Activated T-cell treated with anti-CD3 and anti-CD28 coated beads, Interleukin-2, amount 50 U/mL, for 48 hours (primary cell): ENCODE measurements around the gene IFT27.

Experiments used
- DNase-seq, 2 experiments: peaks; one replicate each; pipeline ENCODE4 v3.0.0-alpha.2; 2020

Gene IFT27

GRCh38 chr22:36796552-36797175 is 20.7 kb upstream of the IFT27 start:
- DNase-seq: no peak

- DNase-seq: no peak
Measured at GRCh38 chr22:36795633-36796032, 19.7 kb upstream of the IFT27 start.

GRCh38 chr22:36790648-36791047 is 14.7 kb upstream of the IFT27 start:
- DNase-seq: peak; percentile 39 to 61

GRCh38 chr22:36787204-36787988 is 11.5 kb upstream of the IFT27 start:
- no peak for DNase-seq

- no peak for DNase-seq
Measured at GRCh38 chr22:36783743-36784142, 7.8 kb upstream of the IFT27 start.

GRCh38 chr22:36781656-36782627 is 6.0 kb upstream of the IFT27 start:
- peak; percentile 97 for DNase-seq

GRCh38 chr22:36778020-36778419 is 2.1 kb upstream of the IFT27 start:
- DNase-seq: no peak

GRCh38 chr22:36776722-36777121 is 803 bp upstream of the IFT27 start:
- no peak for DNase-seq

- DNase-seq: peak; percentile 33 to 52
Measured at GRCh38 chr22:36775586-36775963, 344 bp downstream of the IFT27 start.

GRCh38 chr22:36773935-36774334 is 2.0 kb downstream of the IFT27 start:
- no peak for DNase-seq

- no peak for DNase-seq
Measured at GRCh38 chr22:36772451-36772850, 3.5 kb downstream of the IFT27 start.

GRCh38 chr22:36771356-36772063 is 4.4 kb downstream of the IFT27 start:
- DNase-seq: no peak

GRCh38 chr22:36770513-36771231 is 5.2 kb downstream of the IFT27 start:
- no peak for DNase-seq

GRCh38 chr22:36769541-36770512 is 6.1 kb downstream of the IFT27 start:
- no peak for DNase-seq

GRCh38 chr22:36768616-36769015 is 7.3 kb downstream of the IFT27 start:
- no peak for DNase-seq

- DNase-seq: no peak
Measured at GRCh38 chr22:36768141-36768540, 7.8 kb downstream of the IFT27 start.

- no peak for DNase-seq
Measured at GRCh38 chr22:36767035-36767775, 8.7 kb downstream of the IFT27 start.

- DNase-seq: no peak
Measured at GRCh38 chr22:36765943-36766450, 9.9 kb downstream of the IFT27 start.

- no peak for DNase-seq
Measured at GRCh38 chr22:36765131-36765942, 10.6 kb downstream of the IFT27 start.
